Measurements from ENCODE around the gene ADAMTS14. TPM values are rescaled to one million over a fixed set of nuclear protein-coding genes. Genes with fewer than 3 reads are reported as not detected.

Gene ADAMTS14
- total RNA-seq, 1 experiment from 2014 or later: 2.1 TPM

DNA sequence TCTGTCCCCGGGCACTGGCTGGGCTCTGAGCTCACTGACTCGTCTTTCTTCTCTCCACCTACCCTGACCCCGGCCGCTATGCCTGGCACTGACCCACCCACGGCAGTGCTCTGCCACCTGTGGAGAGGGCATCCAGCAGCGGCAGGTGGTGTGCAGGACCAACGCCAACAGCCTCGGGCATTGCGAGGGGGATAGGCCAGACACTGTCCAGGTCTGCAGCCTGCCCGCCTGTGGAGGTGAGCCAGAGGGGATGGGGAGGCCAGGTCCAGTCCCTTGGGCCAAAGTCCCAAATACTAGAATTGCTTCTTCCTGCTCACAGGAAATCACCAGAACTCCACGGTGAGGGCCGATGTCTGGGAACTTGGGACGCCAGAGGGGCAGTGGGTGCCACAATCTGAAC, 85.5 kb downstream of the ADAMTS14 start:
- no peak for TF ChIP-seq JAZF1 (CRISPR knock-in tag; IDR thresholded peaks at IDR 0.05)
- no peak for TF ChIP-seq ZNF219 (CRISPR knock-in tag; IDR thresholded peaks at IDR 0.05; ENCODE audit: borderline replicate concordance)
- no peak for TF ChIP-seq KAT7 (CRISPR knock-in tag; IDR thresholded peaks at IDR 0.05; ENCODE audit: borderline replicate concordance)
- no peak for TF ChIP-seq ZBTB21 (CRISPR knock-in tag; IDR thresholded peaks at IDR 0.05; ENCODE audit: borderline replicate concordance)
- TF ChIP-seq ELF4 (CRISPR knock-in tag; IDR thresholded peaks at IDR 0.05; ENCODE audit: low read depth): no peak
- TF ChIP-seq, protein P1, sequence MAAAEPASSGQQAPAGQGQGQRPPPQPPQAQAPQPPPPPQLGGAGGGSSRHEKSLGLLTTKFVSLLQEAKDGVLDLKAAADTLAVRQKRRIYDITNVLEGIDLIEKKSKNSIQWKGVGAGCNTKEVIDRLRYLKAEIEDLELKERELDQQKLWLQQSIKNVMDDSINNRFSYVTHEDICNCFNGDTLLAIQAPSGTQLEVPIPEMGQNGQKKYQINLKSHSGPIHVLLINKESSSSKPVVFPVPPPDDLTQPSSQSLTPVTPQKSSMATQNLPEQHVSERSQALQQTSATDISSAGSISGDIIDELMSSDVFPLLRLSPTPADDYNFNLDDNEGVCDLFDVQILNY (CRISPR knock-in tag; IDR thresholded peaks at IDR 0.05): no peak
- TF ChIP-seq MXD4 (CRISPR knock-in tag; IDR thresholded peaks at IDR 0.05; ENCODE audit: borderline replicate concordance): no peak
- TF ChIP-seq NR3C1 (CRISPR knock-in tag; conservative IDR thresholded peaks at IDR 0.05; ENCODE audit: low read depth): no peak
- no peak for TF ChIP-seq RELA (CRISPR knock-in tag; IDR thresholded peaks at IDR 0.05; ENCODE audit: borderline replicate concordance)
- no peak for TF ChIP-seq FOXJ3 (CRISPR knock-in tag; IDR thresholded peaks at IDR 0.05; ENCODE audit: borderline replicate concordance)
- TF ChIP-seq, protein P2, sequence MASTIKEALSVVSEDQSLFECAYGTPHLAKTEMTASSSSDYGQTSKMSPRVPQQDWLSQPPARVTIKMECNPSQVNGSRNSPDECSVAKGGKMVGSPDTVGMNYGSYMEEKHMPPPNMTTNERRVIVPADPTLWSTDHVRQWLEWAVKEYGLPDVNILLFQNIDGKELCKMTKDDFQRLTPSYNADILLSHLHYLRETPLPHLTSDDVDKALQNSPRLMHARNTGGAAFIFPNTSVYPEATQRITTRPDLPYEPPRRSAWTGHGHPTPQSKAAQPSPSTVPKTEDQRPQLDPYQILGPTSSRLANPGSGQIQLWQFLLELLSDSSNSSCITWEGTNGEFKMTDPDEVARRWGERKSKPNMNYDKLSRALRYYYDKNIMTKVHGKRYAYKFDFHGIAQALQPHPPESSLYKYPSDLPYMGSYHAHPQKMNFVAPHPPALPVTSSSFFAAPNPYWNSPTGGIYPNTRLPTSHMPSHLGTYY (CRISPR knock-in tag; IDR thresholded peaks at IDR 0.05): no peak
- no peak for TF ChIP-seq EMX1 (CRISPR knock-in tag; IDR thresholded peaks at IDR 0.05)
- no peak for TF ChIP-seq HMGA2 (CRISPR knock-in tag; IDR thresholded peaks at IDR 0.05)
- TF ChIP-seq NFE2L1 (CRISPR knock-in tag; IDR thresholded peaks at IDR 0.05): no peak
- no peak for TF ChIP-seq ZNF263 (CRISPR knock-in tag; IDR thresholded peaks at IDR 0.05; ENCODE audit: low read depth)
- ATAC-seq: no peak
- Mint-ChIP-seq H3K4me3 (no peak overlapping the region), H3K9me3 (no peaks in the 10 kb centered on the region), H3K36me3 (no peaks in the 10 kb centered on the region), H3K4me1 (peaks cover 39% of the 10 kb centered on the region), H3K27me3 (ENCODE audit: low read depth) (no peaks in the 10 kb centered on the region), H3K27ac (no peak overlapping the region)
- ChIA-PET CTCF (no interaction called here), POLR2A (interaction anchor here (0.6 kb wide), 1 partner anchor 138 kb away, joined by 3 read pairs; no protein-coding TSS in a partner anchor)
- DNase-seq (ENCODE audit: low spot score): no peak

DNA sequence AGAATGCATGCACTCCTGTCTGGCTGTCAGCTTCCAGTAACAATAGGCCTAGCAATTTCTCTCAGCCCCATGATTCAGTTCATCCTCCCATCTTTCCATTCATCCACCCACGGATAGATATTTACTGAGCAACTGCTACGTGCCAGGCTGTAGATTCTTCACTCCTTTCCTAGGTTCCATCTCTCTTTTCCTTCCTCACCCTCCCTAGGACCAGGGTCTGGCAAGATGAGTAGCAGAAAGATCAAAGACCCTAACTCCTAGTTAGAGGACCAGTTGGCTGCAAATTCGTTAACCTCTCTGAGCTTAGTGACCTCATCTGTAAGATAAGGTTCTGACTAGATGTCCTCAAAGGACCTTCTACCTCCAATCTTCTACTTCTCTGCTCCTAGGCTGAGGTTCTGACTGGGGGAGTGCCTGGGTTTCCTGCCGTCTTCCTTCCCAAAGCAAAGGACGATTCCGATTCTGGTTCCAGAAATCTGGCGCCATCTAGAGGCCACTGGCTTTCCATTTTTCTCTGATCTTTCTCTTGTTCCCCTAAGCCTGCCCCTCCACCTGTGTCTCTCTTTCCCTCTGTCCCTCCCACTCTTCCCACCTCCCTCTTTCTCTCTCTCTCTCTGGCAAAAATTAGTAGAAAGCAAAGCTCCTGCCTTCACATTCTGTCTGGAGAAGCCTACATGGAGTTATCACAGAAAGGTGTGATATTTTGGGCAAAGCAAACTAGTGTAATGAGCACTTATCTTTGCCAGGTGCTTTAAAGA, 86.6 kb downstream of the ADAMTS14 start:
- CTCF ChIA-PET: interaction anchor here (0.5 to 2.4 kb wide), 5 partner anchors 106 to 297 kb away, joined by 3 to 19 read pairs (median 3); no protein-coding TSS in a partner anchor
- H3K27me3 Mint-ChIP-seq (ENCODE audit: low read depth): no peaks in the 10 kb centered on the region

More for the DNA sequence above, 86.6 kb downstream of the ADAMTS14 start:
- H3K9me3 Mint-ChIP-seq: no peaks in the 10 kb centered on the region
- DNase-seq (ENCODE audit: low spot score): peak; percentile 84
- no peak overlapping the region for H3K4me3 Mint-ChIP-seq
- H3K36me3 Mint-ChIP-seq: no peaks in the 10 kb centered on the region
- H3K4me1 Mint-ChIP-seq: peaks cover 33% of the 10 kb centered on the region
- H3K27ac Mint-ChIP-seq: no peak overlapping the region
- TF ChIP-seq, protein P3, sequence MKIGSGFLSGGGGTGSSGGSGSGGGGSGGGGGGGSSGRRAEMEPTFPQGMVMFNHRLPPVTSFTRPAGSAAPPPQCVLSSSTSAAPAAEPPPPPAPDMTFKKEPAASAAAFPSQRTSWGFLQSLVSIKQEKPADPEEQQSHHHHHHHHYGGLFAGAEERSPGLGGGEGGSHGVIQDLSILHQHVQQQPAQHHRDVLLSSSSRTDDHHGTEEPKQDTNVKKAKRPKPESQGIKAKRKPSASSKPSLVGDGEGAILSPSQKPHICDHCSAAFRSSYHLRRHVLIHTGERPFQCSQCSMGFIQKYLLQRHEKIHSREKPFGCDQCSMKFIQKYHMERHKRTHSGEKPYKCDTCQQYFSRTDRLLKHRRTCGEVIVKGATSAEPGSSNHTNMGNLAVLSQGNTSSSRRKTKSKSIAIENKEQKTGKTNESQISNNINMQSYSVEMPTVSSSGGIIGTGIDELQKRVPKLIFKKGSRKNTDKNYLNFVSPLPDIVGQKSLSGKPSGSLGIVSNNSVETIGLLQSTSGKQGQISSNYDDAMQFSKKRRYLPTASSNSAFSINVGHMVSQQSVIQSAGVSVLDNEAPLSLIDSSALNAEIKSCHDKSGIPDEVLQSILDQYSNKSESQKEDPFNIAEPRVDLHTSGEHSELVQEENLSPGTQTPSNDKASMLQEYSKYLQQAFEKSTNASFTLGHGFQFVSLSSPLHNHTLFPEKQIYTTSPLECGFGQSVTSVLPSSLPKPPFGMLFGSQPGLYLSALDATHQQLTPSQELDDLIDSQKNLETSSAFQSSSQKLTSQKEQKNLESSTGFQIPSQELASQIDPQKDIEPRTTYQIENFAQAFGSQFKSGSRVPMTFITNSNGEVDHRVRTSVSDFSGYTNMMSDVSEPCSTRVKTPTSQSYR (CRISPR knock-in tag; IDR thresholded peaks at IDR 0.05): no peak
- TF ChIP-seq, protein P4, sequence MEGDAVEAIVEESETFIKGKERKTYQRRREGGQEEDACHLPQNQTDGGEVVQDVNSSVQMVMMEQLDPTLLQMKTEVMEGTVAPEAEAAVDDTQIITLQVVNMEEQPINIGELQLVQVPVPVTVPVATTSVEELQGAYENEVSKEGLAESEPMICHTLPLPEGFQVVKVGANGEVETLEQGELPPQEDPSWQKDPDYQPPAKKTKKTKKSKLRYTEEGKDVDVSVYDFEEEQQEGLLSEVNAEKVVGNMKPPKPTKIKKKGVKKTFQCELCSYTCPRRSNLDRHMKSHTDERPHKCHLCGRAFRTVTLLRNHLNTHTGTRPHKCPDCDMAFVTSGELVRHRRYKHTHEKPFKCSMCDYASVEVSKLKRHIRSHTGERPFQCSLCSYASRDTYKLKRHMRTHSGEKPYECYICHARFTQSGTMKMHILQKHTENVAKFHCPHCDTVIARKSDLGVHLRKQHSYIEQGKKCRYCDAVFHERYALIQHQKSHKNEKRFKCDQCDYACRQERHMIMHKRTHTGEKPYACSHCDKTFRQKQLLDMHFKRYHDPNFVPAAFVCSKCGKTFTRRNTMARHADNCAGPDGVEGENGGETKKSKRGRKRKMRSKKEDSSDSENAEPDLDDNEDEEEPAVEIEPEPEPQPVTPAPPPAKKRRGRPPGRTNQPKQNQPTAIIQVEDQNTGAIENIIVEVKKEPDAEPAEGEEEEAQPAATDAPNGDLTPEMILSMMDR (IDR thresholded peaks at IDR 0.05): peak; percentile 46; the same call in 1 of the 2 replicates
- POLR2A ChIA-PET: interaction anchor here (0.6 kb wide), 2 partner anchors 139 to 371 kb away, joined by 3 to 4 read pairs; no protein-coding TSS in a partner anchor
- ATAC-seq: peak; percentile 68

All from WTC11 (cell line).